Fibroblast of villous mesenchyme (primary cell): ENCODE data around the gene WRAP73. TPM values are rescaled to one million over a fixed set of nuclear protein-coding genes. Genes with fewer than 3 reads are reported as not detected.

Source experiments
- DNase-seq: peaks from one replicate; pipeline ENCODE4 v3.0.0-alpha.2; 2010; ENCODE audit warnings: low read depth
- H3K4me3 ChIP-seq: 2 replicates; pipeline ENCODE4 v1.5.1; 2011; ENCODE audit warnings: low read depth, mild to moderate bottlenecking, low read length
- total RNA-seq: library from RNA; depleted of rRNA; stranded (reverse); fragments of >200 nt; gene quantifications from 2 replicates; pipeline ENCODE4 v1.2.3, GENCODE V29; 2012
- TF ChIP-seq, protein P1 (sequence below): IDR thresholded peaks from 2 replicates; pipeline ENCODE4 v1.5.1; 2012; ENCODE audit warnings: low read depth, mild to moderate bottlenecking, low read length; ENCODE audit not compliant: insufficient read depth

Gene WRAP73
- total RNA-seq, 1 donor: 12.5 TPM

DNA sequence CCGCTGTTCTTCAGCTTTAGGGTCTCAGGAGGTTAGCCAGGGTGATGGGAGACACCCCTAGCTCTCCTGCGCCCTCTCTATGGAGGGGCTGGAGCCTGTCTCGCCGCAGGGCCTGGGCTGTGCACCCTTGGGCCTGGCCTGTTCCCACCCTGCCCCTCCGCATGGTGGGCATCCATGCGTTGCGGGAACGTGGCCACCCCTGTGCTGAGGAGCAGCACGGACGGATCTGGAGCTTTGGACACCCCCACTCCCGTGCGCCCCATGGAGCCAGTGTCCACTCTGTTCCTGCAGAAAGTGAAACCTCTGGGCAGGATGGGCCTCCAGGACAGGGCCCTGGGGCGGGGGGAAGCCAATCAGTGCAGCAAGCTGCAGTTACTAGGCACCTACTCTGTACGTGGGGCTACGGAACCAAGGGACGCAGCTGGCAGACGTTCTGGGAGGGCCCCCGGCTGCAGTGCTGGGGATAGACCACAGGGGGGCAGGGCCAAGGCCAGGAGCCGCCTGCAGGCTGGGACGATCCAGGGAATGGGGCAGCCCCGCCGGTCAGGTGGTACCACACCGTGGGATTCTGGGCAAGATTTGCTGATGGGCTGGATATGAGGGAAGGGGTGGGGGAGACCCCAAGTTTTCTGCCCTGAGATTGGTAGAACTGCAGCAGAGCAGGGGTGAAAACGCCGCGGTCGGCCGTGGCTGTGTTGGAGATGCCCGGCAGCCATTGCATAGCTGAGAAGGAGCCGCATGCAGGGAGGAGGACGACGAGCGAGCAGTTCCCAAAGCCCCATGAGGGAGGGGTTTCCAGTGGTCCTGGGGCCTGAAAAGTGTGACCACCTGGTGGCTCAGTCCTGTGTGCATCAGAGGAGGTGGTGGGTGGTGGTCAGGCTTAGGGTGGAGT is 45.7 kb upstream of the WRAP73 start:
- DNase-seq: peak; percentile 17
- TF ChIP-seq, protein P1, sequence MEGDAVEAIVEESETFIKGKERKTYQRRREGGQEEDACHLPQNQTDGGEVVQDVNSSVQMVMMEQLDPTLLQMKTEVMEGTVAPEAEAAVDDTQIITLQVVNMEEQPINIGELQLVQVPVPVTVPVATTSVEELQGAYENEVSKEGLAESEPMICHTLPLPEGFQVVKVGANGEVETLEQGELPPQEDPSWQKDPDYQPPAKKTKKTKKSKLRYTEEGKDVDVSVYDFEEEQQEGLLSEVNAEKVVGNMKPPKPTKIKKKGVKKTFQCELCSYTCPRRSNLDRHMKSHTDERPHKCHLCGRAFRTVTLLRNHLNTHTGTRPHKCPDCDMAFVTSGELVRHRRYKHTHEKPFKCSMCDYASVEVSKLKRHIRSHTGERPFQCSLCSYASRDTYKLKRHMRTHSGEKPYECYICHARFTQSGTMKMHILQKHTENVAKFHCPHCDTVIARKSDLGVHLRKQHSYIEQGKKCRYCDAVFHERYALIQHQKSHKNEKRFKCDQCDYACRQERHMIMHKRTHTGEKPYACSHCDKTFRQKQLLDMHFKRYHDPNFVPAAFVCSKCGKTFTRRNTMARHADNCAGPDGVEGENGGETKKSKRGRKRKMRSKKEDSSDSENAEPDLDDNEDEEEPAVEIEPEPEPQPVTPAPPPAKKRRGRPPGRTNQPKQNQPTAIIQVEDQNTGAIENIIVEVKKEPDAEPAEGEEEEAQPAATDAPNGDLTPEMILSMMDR: peak; percentile 84
- no peak overlapping the region for H3K4me3 ChIP-seq

DNA sequence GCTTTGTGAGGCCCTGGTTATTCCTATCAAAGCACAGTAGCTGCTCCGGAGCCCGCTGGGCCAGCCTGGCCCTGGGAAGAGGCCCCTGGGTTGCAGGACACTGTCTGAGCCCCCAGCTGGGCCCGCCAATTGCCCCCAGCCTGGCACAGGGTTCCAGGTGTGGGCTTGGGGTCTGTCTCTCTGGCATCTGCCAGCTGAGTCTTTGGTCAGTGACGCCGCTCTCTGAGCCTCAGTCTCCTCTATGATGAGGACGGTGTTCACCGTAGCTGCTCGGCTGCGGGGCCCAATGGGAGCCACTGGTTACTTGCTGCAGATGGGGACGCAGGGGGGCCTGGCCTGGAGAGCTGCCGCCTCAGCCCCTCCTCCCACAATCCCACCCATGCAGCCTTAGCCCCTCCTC is 43.4 kb upstream of the WRAP73 start:
- TF ChIP-seq, protein P1: no peak
- DNase-seq: no peak
- no peak overlapping the region for H3K4me3 ChIP-seq

- TF ChIP-seq, protein P1: no peak
- DNase-seq: no peak
- no peak overlapping the region for H3K4me3 ChIP-seq
These were observed 42.7 kb upstream of the WRAP73 start for GRCh38 chr1:3692598-3692997.

DNA sequence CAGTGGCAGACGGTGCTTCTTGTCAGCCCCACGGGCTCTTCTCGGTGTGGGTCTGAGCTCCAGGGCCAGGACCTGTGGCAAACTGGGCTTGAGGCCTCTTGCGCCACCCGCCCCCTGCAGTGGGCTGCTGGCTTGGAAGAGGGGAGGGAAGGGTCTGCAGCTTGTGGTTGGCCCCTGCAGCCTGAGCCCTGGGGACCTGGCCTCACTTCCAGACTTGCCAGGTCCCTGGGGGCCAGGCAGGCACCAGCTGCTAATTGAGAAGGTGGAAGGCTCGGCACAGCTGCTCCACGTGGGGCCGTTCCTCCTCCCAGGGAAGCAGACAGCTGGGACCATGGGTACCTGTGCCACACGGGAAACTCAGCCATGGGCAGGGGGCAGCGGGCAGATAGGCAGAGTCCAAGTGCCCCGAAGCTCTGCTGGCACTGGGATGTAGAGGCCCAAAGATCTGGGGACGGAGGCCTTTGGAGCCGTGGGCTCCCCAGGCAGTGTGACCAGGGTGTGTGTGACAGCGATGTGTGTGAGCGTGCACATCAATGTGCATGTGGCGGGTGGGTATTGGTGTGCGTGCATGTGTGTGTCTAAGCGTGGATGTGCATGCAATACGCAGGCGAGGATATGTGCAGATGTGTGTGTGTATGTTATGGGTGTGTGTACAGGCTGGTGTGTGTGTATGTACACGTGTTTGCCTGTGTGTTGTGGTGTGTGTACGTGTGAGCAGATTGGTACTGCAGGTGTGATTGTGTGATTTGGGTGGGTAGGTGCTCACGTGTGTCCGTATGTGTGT is 41.7 kb upstream of the WRAP73 start:
- no peak for DNase-seq
- TF ChIP-seq, protein P1: no peak
- no peak overlapping the region for H3K4me3 ChIP-seq

- TF ChIP-seq, protein P1: no peak
- DNase-seq: no peak
These were observed 40.6 kb upstream of the WRAP73 start for GRCh38 chr1:3690282-3691065.

GRCh38 chr1:3689138-3689750 is 39.3 kb upstream of the WRAP73 start:
- DNase-seq: no peak
- no peak overlapping the region for H3K4me3 ChIP-seq
- TF ChIP-seq, protein P1: no peak

More at GRCh38 chr1:3690282-3691065, 40.6 kb upstream of the WRAP73 start:
- no peak overlapping the region for H3K4me3 ChIP-seq
